Panc1 (cell line): ENCODE measurements around the gene NOTCH2.

Experiments
- CTCF ChIP-seq: fragments of 450-650 bp; IDR thresholded peaks from 2 replicates; pipeline ENCODE4 v1.5.1; 2017; ENCODE audit warnings: mild to moderate bottlenecking
- POLR2AphosphoS5 ChIP-seq: IDR thresholded peaks from 2 replicates; pipeline ENCODE4 v1.6.1; 2012; ENCODE audit warnings: mild to moderate bottlenecking, low read depth, low read length, moderate library complexity
- REST ChIP-seq, 2 experiments: IDR thresholded peaks; 2 replicates each; pipeline ENCODE4 v1.6.1; 2011 to 2012; ENCODE audit warnings: low read depth in 2 of 2, control low read depth in 1 of 2, low read length in 1 of 2, mild to moderate bottlenecking in 1 of 2, moderate library complexity in 1 of 2; ENCODE audit not compliant: insufficient read depth in 1 of 2

- TF ChIP-seq CTCF: no peak
- no peak for TF ChIP-seq POLR2AphosphoS5
- no peak for TF ChIP-seq REST (IDR thresholded peaks at IDR 0.05; ENCODE audit: insufficient read depth in 1 of 2, low read depth in 2 of 2, low read length in 1 of 2)
Observed at GRCh38 chr1:119987112-119987511, 82.3 kb downstream of the NOTCH2 start.
